ENCODE data around the gene IL22.

The IL22 gene

GRCh38 chr12:68242777-68243176, 10.6 kb downstream of the IL22 start:
- ChIA-PET CTCF (no interaction called here), POLR2A (no interaction called here)
- no peak for DNase-seq (ENCODE audit: extremely low spot score)
- TF ChIP-seq LEF1 (IDR thresholded peaks at IDR 0.05; ENCODE audit: borderline replicate concordance) = no peak
- no peak for TF ChIP-seq TARDBP (IDR thresholded peaks at IDR 0.05)
- TF ChIP-seq NFRKB (IDR thresholded peaks at IDR 0.05) = no peak
- TF ChIP-seq ZNF384 (IDR thresholded peaks at IDR 0.05) = no peak
- TF ChIP-seq PKNOX1 (IDR thresholded peaks at IDR 0.05) = no peak
- no peak for TF ChIP-seq FOXM1 (IDR thresholded peaks at IDR 0.05; ENCODE audit: borderline replicate concordance)
- TF ChIP-seq ELF4 (IDR thresholded peaks at IDR 0.05) = no peak
- TF ChIP-seq FOXK2 (IDR thresholded peaks at IDR 0.05) = no peak
- TF ChIP-seq SP1 (IDR thresholded peaks at IDR 0.05) = no peak
- no peak for TF ChIP-seq BHLHE40 (IDR thresholded peaks at IDR 0.05; ENCODE audit: borderline replicate concordance)
- no peak for TF ChIP-seq ARNT (IDR thresholded peaks at IDR 0.05)
- TF ChIP-seq SUZ12 (IDR thresholded peaks at IDR 0.05) = no peak
- no peak for TF ChIP-seq HDGF (IDR thresholded peaks at IDR 0.05; ENCODE audit: borderline replicate concordance)
- TF ChIP-seq L3MBTL2 (conservative IDR thresholded peaks at IDR 0.05) = no peak
- TF ChIP-seq CTBP1 (IDR thresholded peaks at IDR 0.05; ENCODE audit: borderline replicate concordance) = no peak

- DNase-seq (ENCODE audit: extremely low spot score) = no peak
- no peak for TF ChIP-seq L3MBTL2 (conservative IDR thresholded peaks at IDR 0.05)
- no peak for TF ChIP-seq NFRKB (IDR thresholded peaks at IDR 0.05)
- no peak for TF ChIP-seq FOXK2 (IDR thresholded peaks at IDR 0.05)
- TF ChIP-seq TARDBP (IDR thresholded peaks at IDR 0.05) = no peak
- ChIA-PET CTCF (interaction anchor here (2.2 kb wide), 1 partner anchor 18 kb away, joined by 5 read pairs; no protein-coding TSS in a partner anchor), POLR2A (no interaction called here)
These were observed 12.4 kb downstream of the IL22 start for GRCh38 chr12:68240975-68241374.

GRCh38 chr12:68240079-68240478, 13.3 kb downstream of the IL22 start:
- CTCF ChIA-PET = interaction anchor here (2.2 kb wide), 1 partner anchor 17 kb away, joined by 5 read pairs; no protein-coding TSS in a partner anchor
- DNase-seq (ENCODE audit: extremely low spot score) = no peak
- POLR2A ChIA-PET = no interaction called here
- TF ChIP-seq HDGF (IDR thresholded peaks at IDR 0.05; ENCODE audit: borderline replicate concordance) = no peak
- no peak for TF ChIP-seq ZNF384 (IDR thresholded peaks at IDR 0.05)
- no peak for TF ChIP-seq NFRKB (IDR thresholded peaks at IDR 0.05)
- TF ChIP-seq TARDBP (IDR thresholded peaks at IDR 0.05) = no peak
- TF ChIP-seq CTBP1 (IDR thresholded peaks at IDR 0.05; ENCODE audit: borderline replicate concordance) = no peak
- TF ChIP-seq FOXM1 (IDR thresholded peaks at IDR 0.05; ENCODE audit: borderline replicate concordance) = no peak
- TF ChIP-seq LEF1 (IDR thresholded peaks at IDR 0.05; ENCODE audit: borderline replicate concordance) = no peak

GRCh38 chr12:68239309-68239982, 14.0 kb downstream of the IL22 start:
- ChIA-PET POLR2A (no interaction called here), CTCF (interaction anchor here (0.6 kb wide), 1 partner anchor 473 kb away, joined by 5 read pairs; no protein-coding TSS in a partner anchor)
- DNase-seq (ENCODE audit: extremely low spot score) = no peak
- TF ChIP-seq CTBP1 (IDR thresholded peaks at IDR 0.05; ENCODE audit: borderline replicate concordance) (no peak), ZNF384 (IDR thresholded peaks at IDR 0.05) (no peak), HDGF (IDR thresholded peaks at IDR 0.05; ENCODE audit: borderline replicate concordance) (no peak), FOXA1 (IDR thresholded peaks at IDR 0.05) (no peak), ELF4 (IDR thresholded peaks at IDR 0.05) (no peak), PKNOX1 (IDR thresholded peaks at IDR 0.05) (no peak), SP1 (IDR thresholded peaks at IDR 0.05) (no peak), FOXK2 (IDR thresholded peaks at IDR 0.05) (no peak), TARDBP (IDR thresholded peaks at IDR 0.05) (no peak)

- CTCF ChIA-PET = no interaction called here
These were observed 15.8 kb downstream of the IL22 start for GRCh38 chr12:68237619-68238018.

More at GRCh38 chr12:68237619-68238018, 15.8 kb downstream of the IL22 start:
- no peak for DNase-seq (ENCODE audit: extremely low spot score)
- POLR2A ChIA-PET = no interaction called here
- TF ChIP-seq ELF4 (IDR thresholded peaks at IDR 0.05) = no peak
- TF ChIP-seq NFRKB (IDR thresholded peaks at IDR 0.05) = no peak
- no peak for TF ChIP-seq FOXA1 (IDR thresholded peaks at IDR 0.05)
- TF ChIP-seq L3MBTL2 (conservative IDR thresholded peaks at IDR 0.05) = no peak
- TF ChIP-seq TARDBP (IDR thresholded peaks at IDR 0.05) = no peak
- no peak for TF ChIP-seq BHLHE40 (IDR thresholded peaks at IDR 0.05; ENCODE audit: borderline replicate concordance)
- TF ChIP-seq SP1 (IDR thresholded peaks at IDR 0.05) = no peak
- no peak for TF ChIP-seq SUZ12 (IDR thresholded peaks at IDR 0.05)
- no peak for TF ChIP-seq FOXM1 (IDR thresholded peaks at IDR 0.05; ENCODE audit: borderline replicate concordance)
- no peak for TF ChIP-seq ARNT (IDR thresholded peaks at IDR 0.05)
- no peak for TF ChIP-seq LEF1 (IDR thresholded peaks at IDR 0.05; ENCODE audit: borderline replicate concordance)
- TF ChIP-seq FOXK2 (IDR thresholded peaks at IDR 0.05) = no peak
- TF ChIP-seq PKNOX1 (IDR thresholded peaks at IDR 0.05) = no peak
- no peak for TF ChIP-seq CTBP1 (IDR thresholded peaks at IDR 0.05; ENCODE audit: borderline replicate concordance)
- no peak for TF ChIP-seq HDGF (IDR thresholded peaks at IDR 0.05; ENCODE audit: borderline replicate concordance)

All from HEK293T (cell line).